Neural cell (in vitro differentiated cells): ENCODE measurements around the gene MALSU1.

ENCODE experiments used
- CTCF ChIP-seq: fragments of 450-650 bp; IDR thresholded peaks from 2 replicates; pipeline ENCODE4 v1.5.1; 2014; ENCODE audit warnings: antibody characterized with exemption, mild to moderate bottlenecking, moderate library complexity; ENCODE audit not compliant: poor library complexity, severe bottlenecking
- EP300 ChIP-seq: fragments of 450-650 bp; conservative IDR thresholded peaks from 2 replicates; pipeline ENCODE4 v1.6.1; 2014; ENCODE audit warnings: antibody characterized with exemption, mild to moderate bottlenecking, moderate library complexity; ENCODE audit not compliant: poor library complexity, severe bottlenecking
- EZH2 ChIP-seq: fragments of 200-600, 300-800 bp; shearing (Covaris generic), sonication (generic); IDR thresholded peaks from 2 replicates; pipeline ENCODE4 v1.6.1; 2014; ENCODE audit warnings: antibody characterized with exemption, low read length, borderline replicate concordance, mild to moderate bottlenecking; ENCODE audit not compliant: insufficient read depth, poor library complexity, severe bottlenecking
- MXI1 ChIP-seq: fragments of 450-650 bp; conservative IDR thresholded peaks from 2 replicates; pipeline ENCODE4 v1.6.1; 2014; ENCODE audit warnings: antibody characterized with exemption, mild to moderate bottlenecking; ENCODE audit not compliant: poor library complexity, severe bottlenecking
- POLR2AphosphoS5 ChIP-seq: IDR thresholded peaks from 2 replicates; pipeline ENCODE4 v1.6.1; 2012
- RAD21 ChIP-seq: fragments of 450-650 bp; conservative IDR thresholded peaks from 2 replicates; pipeline ENCODE4 v1.6.1; 2014; ENCODE audit warnings: antibody characterized with exemption, mild to moderate bottlenecking, moderate library complexity
- REST ChIP-seq: IDR thresholded peaks from 2 replicates; pipeline ENCODE4 v1.6.1; 2012; ENCODE audit warnings: borderline replicate concordance
- SMC3 ChIP-seq: fragments of 450-650 bp; conservative IDR thresholded peaks from 2 replicates; pipeline ENCODE4 v1.6.1; 2014; ENCODE audit warnings: antibody characterized with exemption, mild to moderate bottlenecking, moderate library complexity; ENCODE audit not compliant: poor library complexity
- TAF1 ChIP-seq: IDR thresholded peaks from 2 replicates; pipeline ENCODE4 v1.6.1; 2012; ENCODE audit warnings: low read depth

- TF ChIP-seq TAF1, result no peak
- no peak for TF ChIP-seq POLR2AphosphoS5
- no peak for TF ChIP-seq CTCF
- TF ChIP-seq EZH2, result no peak
- no peak for TF ChIP-seq EP300
- no peak for TF ChIP-seq MXI1
- no peak for TF ChIP-seq RAD21
- no peak for TF ChIP-seq REST
- TF ChIP-seq SMC3, result no peak
These were observed 38.8 kb upstream of the MALSU1 start for GRCh38 chr7:23260371-23260770.
